Mucosa of descending colon (tissue), 3 donors: ENCODE results near the gene TMEM52. TPM values are rescaled to one million over a fixed set of nuclear protein-coding genes. Genes with fewer than 3 reads are reported as not detected.

Experiments used
- ATAC-seq: fragments of 200-7000 bp; cut with Tn5 transposase; one replicate; pipeline ENCODE4 v1.9.1; 2020; ENCODE audit warnings: mild to moderate bottlenecking, moderate library complexity
- DNase-seq, 3 donors: peaks; one replicate each; pipeline ENCODE4 v3.0.0-alpha.2; 2020
- H3K36me3 ChIP-seq: fragments of 200-600 bp; one replicate; pipeline ENCODE4 v1.8.0; 2021; ENCODE audit warnings: low read depth, mild to moderate bottlenecking
- H3K4me1 ChIP-seq: fragments of 200-600 bp; one replicate; pipeline ENCODE4 v1.8.0; 2021; ENCODE audit warnings: low read depth, mild to moderate bottlenecking
- H3K4me3 ChIP-seq: fragments of 200-600 bp; one replicate; pipeline ENCODE4 v1.8.0; 2021; ENCODE audit warnings: mild to moderate bottlenecking
- H3K9me3 ChIP-seq: fragments of 200-600 bp; one replicate; pipeline ENCODE4 v1.8.0; 2021; ENCODE audit warnings: mild to moderate bottlenecking
- intact Hi-C, 2 donors: fragments of 100-400 bp; cut with DNase I in 1 of 2; cut with micrococcal nuclease in 1 of 2; formaldehyde crosslinking; loops; one replicate each; pipeline versions ENCODE4 v1.11.0 to v1.11.1; 2022; cut with DNase I, micrococcal nuclease
- total RNA-seq, 3 donors: library from RNA; stranded (reverse); fragmentation: NEBNext Ultra II Directional in 2 of 3; extraction: Animal tissue kit (Norgen Biotek cat#: 25700) in 2 of 3; gene quantifications; one replicate each; pipeline versions ENCODE4 v1.2.1 to v1.2.4, GENCODE V29; 2021 to 2023
- TF ChIP-seq, protein P1 (sequence below): fragments of 200-600 bp; IDR thresholded peaks from one replicate; pipeline ENCODE4 v1.8.0; 2022; ENCODE audit warnings: antibody characterized with exemption, mild to moderate bottlenecking
- donor health status: DM: no; HTN: no; CAD: no; lungs with moderate emphysema.
- donor health status: DM: no; HTN: no; CAD: no.
- donor health status: DM: no; HTN: yes; CAD: no.

TMEM52 gene
- total RNA-seq, 3 donors from 2014 or later, result 1.8 to 4.0 (median 3.0) TPM

DNA sequence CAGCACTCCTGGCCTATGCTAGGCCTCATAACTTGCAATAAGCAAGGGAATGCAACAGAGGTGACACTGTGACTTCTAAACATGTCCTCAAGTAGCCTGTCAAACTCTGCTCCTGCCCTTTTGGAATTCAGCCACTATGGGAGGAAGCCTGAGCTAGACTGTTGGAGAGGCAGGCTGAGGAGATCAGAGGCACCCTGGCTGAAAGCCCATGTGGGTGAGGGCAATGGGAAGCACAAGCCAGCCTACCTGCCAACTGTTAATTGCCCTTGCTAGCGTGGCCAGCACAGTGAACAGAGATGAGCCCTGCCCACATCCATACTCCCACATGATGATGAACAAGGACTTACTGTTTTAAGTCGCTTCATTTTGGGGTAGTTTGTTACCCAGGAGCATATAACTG lies 45.9 kb downstream of the TMEM52 start:
- no peaks in the 10 kb centered on the region for H3K36me3 ChIP-seq
- peak; percentile 96 for ATAC-seq
- peaks cover 30% of the 10 kb centered on the region for H3K4me1 ChIP-seq
- no peak overlapping the region for H3K4me3 ChIP-seq
- TF ChIP-seq, protein P1, sequence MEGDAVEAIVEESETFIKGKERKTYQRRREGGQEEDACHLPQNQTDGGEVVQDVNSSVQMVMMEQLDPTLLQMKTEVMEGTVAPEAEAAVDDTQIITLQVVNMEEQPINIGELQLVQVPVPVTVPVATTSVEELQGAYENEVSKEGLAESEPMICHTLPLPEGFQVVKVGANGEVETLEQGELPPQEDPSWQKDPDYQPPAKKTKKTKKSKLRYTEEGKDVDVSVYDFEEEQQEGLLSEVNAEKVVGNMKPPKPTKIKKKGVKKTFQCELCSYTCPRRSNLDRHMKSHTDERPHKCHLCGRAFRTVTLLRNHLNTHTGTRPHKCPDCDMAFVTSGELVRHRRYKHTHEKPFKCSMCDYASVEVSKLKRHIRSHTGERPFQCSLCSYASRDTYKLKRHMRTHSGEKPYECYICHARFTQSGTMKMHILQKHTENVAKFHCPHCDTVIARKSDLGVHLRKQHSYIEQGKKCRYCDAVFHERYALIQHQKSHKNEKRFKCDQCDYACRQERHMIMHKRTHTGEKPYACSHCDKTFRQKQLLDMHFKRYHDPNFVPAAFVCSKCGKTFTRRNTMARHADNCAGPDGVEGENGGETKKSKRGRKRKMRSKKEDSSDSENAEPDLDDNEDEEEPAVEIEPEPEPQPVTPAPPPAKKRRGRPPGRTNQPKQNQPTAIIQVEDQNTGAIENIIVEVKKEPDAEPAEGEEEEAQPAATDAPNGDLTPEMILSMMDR, result no peak
- DNase-seq, result peak; percentile 71 to 86 (median 76)
- no peaks in the 10 kb centered on the region for H3K9me3 ChIP-seq
- intact Hi-C loops, result no loop called here

DNA sequence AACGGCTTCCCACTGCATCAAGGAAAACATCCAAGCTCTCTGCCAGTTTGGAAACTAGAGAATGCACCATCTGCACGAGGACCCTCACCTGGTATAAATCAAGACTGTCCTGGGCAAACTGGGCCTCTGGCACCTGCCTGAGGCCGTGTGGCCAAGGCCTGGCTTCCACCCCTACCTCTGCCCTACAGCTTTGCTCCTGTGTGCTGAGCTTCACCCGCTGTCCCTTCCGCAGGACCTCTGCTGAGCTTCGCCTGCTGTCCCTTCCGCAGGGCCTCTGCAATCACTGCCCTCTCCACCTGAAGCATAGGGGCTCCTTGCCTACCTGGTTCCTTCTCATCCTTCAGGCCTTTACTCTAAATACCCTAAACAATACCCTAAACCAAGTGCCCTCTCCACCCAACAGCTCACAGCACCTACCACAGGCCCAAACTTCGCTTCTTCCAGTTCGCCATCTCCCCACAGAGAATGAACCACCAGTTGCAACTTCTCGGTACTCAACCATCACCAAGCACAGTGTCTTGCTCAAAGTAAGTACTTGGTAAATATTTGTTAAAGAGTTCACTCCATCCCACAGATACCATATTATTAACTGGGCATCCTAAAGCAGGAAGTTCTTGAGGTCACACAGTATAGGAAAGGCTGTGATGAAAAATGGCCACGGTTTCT lies 46.6 kb downstream of the TMEM52 start:
- DNase-seq (no peak), ATAC-seq (no peak)
- TF ChIP-seq, protein P1, result no peak
- intact Hi-C loops, result no loop called here
- Histone ChIP-seq H3K4me1 (peaks cover 30% of the 10 kb centered on the region), H3K4me3 (no peak overlapping the region), H3K36me3 (no peaks in the 10 kb centered on the region), H3K9me3 (no peaks in the 10 kb centered on the region)

DNA sequence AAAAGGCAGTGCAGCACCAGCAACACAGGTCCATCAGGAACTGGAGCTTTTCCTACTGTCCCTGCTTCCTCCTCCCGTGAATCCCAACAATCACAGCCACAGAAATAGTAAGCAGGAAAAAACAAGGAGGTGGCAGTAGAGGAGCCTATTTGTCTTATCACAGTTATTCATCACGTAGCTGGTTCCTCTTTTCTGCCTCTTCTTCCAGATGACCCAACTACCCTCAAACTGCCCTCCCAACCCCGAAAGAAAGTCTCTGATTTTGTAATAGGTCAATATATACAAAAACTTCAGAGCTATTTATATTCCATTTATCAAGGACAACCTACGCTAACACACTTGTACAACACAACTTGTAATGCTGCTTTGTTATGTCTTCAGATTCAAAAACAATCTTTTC lies 49.6 kb downstream of the TMEM52 start:
- TF ChIP-seq, protein P1, result no peak
- H3K9me3 ChIP-seq, result no peaks in the 10 kb centered on the region
- peak; percentile 4 for ATAC-seq
- peaks cover 34% of the 10 kb centered on the region for H3K4me1 ChIP-seq
- no peak overlapping the region for H3K4me3 ChIP-seq
- intact Hi-C loops, result no loop called here
- DNase-seq, result no peak
- H3K36me3 ChIP-seq, result no peaks in the 10 kb centered on the region

Other genes starting within 250 kb of the TMEM52 start
- gene SLC35E2B, start 226.5 kb downstream of the TMEM52 start, total RNA-seq, result 10 to 100 TPM; 32.4 to 75.2 (median 73.8) TPM
- 10 to 100 TPM; 67.1 to 91.0 (median 83.5) TPM for gene CDK11A, start 194.9 kb downstream of the TMEM52 start, total RNA-seq
- gene NADK, start 140.8 kb downstream of the TMEM52 start, total RNA-seq, result 100 to 1,000 TPM; 116 to 160 (median 129) TPM
- gene GNB1, start 28.2 kb downstream of the TMEM52 start, total RNA-seq, result 100 to 1,000 TPM; 314 to 329 (median 318) TPM
- 1 to 10 TPM in 1 of 3 donors, under 1 TPM in 2; 0.32 to 1.2 (median 0.43) TPM for gene CALML6, start 4.0 kb downstream of the TMEM52 start, total RNA-seq
- under 1 TPM in 2 of 3 donors, not detected in 1; 0.06 to 0.13 TPM for gene CFAP74, start 84.5 kb upstream of the TMEM52 start, total RNA-seq
- not detected for gene GABRD, start 100.1 kb upstream of the TMEM52 start, total RNA-seq
- gene PRKCZ, start 131.1 kb upstream of the TMEM52 start, total RNA-seq, result 10 to 100 TPM; 38.9 to 80.2 (median 53.7) TPM